ENCODE results near the gene GPR15LG. TPM values are rescaled to one million over a fixed set of nuclear protein-coding genes. Genes with fewer than 3 reads are reported as not detected.
A peak's percentile ranks its signal among the peaks of the same experiment; 100 is the strongest.

The GPR15LG gene
- total and polyA plus RNA-seq, 10 of the 15 experiments (the other 5 are each of a cell fraction or from before 2014, with no cell fraction given): 1.1 to 12.2 (median 1.4) TPM

- TF ChIP-seq, protein P1, sequence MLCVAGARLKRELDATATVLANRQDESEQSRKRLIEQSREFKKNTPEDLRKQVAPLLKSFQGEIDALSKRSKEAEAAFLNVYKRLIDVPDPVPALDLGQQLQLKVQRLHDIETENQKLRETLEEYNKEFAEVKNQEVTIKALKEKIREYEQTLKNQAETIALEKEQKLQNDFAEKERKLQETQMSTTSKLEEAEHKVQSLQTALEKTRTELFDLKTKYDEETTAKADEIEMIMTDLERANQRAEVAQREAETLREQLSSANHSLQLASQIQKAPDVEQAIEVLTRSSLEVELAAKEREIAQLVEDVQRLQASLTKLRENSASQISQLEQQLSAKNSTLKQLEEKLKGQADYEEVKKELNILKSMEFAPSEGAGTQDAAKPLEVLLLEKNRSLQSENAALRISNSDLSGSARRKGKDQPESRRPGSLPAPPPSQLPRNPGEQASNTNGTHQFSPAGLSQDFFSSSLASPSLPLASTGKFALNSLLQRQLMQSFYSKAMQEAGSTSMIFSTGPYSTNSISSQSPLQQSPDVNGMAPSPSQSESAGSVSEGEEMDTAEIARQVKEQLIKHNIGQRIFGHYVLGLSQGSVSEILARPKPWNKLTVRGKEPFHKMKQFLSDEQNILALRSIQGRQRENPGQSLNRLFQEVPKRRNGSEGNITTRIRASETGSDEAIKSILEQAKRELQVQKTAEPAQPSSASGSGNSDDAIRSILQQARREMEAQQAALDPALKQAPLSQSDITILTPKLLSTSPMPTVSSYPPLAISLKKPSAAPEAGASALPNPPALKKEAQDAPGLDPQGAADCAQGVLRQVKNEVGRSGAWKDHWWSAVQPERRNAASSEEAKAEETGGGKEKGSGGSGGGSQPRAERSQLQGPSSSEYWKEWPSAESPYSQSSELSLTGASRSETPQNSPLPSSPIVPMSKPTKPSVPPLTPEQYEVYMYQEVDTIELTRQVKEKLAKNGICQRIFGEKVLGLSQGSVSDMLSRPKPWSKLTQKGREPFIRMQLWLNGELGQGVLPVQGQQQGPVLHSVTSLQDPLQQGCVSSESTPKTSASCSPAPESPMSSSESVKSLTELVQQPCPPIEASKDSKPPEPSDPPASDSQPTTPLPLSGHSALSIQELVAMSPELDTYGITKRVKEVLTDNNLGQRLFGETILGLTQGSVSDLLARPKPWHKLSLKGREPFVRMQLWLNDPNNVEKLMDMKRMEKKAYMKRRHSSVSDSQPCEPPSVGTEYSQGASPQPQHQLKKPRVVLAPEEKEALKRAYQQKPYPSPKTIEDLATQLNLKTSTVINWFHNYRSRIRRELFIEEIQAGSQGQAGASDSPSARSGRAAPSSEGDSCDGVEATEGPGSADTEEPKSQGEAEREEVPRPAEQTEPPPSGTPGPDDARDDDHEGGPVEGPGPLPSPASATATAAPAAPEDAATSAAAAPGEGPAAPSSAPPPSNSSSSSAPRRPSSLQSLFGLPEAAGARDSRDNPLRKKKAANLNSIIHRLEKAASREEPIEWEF (IDR thresholded peaks at IDR 0.05; ENCODE audit: insufficient replicate concordance, low read depth, low read length): no peak
- TF ChIP-seq MEF2A (IDR thresholded peaks at IDR 0.05; ENCODE audit: insufficient read depth, low read depth, low read length) (no peak), DPF2 (IDR thresholded peaks at IDR 0.05) (0 out of 2 replicates have a peak, but pooled peaks have one; percentile 23), GABPA (IDR thresholded peaks at IDR 0.05; ENCODE audit: low read depth) (no peak), EP300 (IDR thresholded peaks at IDR 0.05; ENCODE audit: borderline replicate concordance in 1 of 2, control insufficient read depth in 1 of 2, low read depth in 2 of 2, low read length in 2 of 2) (no peak), PML (IDR thresholded peaks at IDR 0.05; ENCODE audit: low read length) (no peak), GATAD2B (conservative IDR thresholded peaks at IDR 0.05; ENCODE audit: low read depth) (peak; percentile 33; the same call in 1 of the 2 replicates), RELA (IDR thresholded peaks at IDR 0.05; ENCODE audit: borderline replicate concordance, partially characterized antibody) (no peak), CREM (IDR thresholded peaks at IDR 0.05; ENCODE audit: low read depth) (no peak), PAX5 (IDR thresholded peaks at IDR 0.05; ENCODE audit: borderline replicate concordance, low read depth, low read length) (peak; percentile 87; the same call in 1 of the 2 replicates), POU2F2 (IDR thresholded peaks at IDR 0.05; ENCODE audit: borderline replicate concordance, low read depth, low read length) (peak; percentile 94; the same call in 2 of the 3 replicates), LARP7 (IDR thresholded peaks at IDR 0.05) (no peak), SREBF1 (IDR thresholded peaks at IDR 0.05; ENCODE audit: low read length) (no peak), RUNX3 (IDR thresholded peaks at IDR 0.05; ENCODE audit: low read length) (no peak), SP1 (IDR thresholded peaks at IDR 0.05; ENCODE audit: low read depth, low read length) (no peak), IRF5 (IDR thresholded peaks at IDR 0.05; ENCODE audit: borderline replicate concordance) (no peak), IKZF1 (conservative IDR thresholded peaks at IDR 0.05) (peak; percentile 31)
- TF ChIP-seq, protein P2, sequence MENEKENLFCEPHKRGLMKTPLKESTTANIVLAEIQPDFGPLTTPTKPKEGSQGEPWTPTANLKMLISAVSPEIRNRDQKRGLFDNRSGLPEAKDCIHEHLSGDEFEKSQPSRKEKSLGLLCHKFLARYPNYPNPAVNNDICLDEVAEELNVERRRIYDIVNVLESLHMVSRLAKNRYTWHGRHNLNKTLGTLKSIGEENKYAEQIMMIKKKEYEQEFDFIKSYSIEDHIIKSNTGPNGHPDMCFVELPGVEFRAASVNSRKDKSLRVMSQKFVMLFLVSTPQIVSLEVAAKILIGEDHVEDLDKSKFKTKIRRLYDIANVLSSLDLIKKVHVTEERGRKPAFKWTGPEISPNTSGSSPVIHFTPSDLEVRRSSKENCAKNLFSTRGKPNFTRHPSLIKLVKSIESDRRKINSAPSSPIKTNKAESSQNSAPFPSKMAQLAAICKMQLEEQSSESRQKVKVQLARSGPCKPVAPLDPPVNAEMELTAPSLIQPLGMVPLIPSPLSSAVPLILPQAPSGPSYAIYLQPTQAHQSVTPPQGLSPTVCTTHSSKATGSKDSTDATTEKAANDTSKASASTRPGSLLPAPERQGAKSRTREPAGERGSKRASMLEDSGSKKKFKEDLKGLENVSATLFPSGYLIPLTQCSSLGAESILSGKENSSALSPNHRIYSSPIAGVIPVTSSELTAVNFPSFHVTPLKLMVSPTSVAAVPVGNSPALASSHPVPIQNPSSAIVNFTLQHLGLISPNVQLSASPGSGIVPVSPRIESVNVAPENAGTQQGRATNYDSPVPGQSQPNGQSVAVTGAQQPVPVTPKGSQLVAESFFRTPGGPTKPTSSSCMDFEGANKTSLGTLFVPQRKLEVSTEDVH (IDR thresholded peaks at IDR 0.05; ENCODE audit: low read depth, partially characterized antibody): no peak
These were observed 5.6 kb downstream of the GPR15LG start (continued) for GRCh38 chr10:84179059-84179710.

All from GM12878 (cell line).